Erythroblast (primary cell): ENCODE data around the gene GFRAL.

ENCODE experiments used
- GATA1 ChIP-seq: IDR thresholded peaks from 2 replicates; pipeline ENCODE4 v1.6.1; 2011; ENCODE audit warnings: low read depth, mild to moderate bottlenecking, control low read depth, low read length, moderate library complexity
- POLR2A ChIP-seq: IDR thresholded peaks from 2 replicates; pipeline ENCODE4 v1.6.1; 2011; ENCODE audit warnings: mild to moderate bottlenecking, low read length

- TF ChIP-seq POLR2A, result no peak
- TF ChIP-seq GATA1, result no peak
Observed at GRCh38 chr6:55282115-55282514, 45.2 kb upstream of the GFRAL start.
